H9 (cell line): ENCODE results near the gene TMPRSS15. TPM values are rescaled to one million over a fixed set of nuclear protein-coding genes. Genes with fewer than 3 reads are reported as not detected.

Experiments used
- DNase-seq: peaks from one replicate; pipeline ENCODE4 v3.0.0-alpha.2; 2017
- H2AFZ ChIP-seq: one replicate; pipeline ENCODE4 v1.6.1; 2013; ENCODE audit warnings: mild to moderate bottlenecking, low read length, control low read depth, moderate library complexity
- H2AK5ac ChIP-seq: 2 replicates; pipeline ENCODE4 v1.6.1; 2013; ENCODE audit warnings: low read length, control low read depth, mixed read lengths; ENCODE audit not compliant: insufficient read length
- H2BK120ac ChIP-seq: one replicate; pipeline ENCODE4 v1.6.1; 2013; ENCODE audit warnings: low read depth, mild to moderate bottlenecking, low read length, control low read depth, inconsistent platforms; ENCODE audit not compliant: poor library complexity, severe bottlenecking
- H2BK12ac ChIP-seq: 2 replicates; pipeline ENCODE4 v1.6.1; 2013; ENCODE audit warnings: low read length, control low read depth, mixed read lengths, low read depth; ENCODE audit not compliant: insufficient read length
- H2BK15ac ChIP-seq: 2 replicates; pipeline ENCODE4 v1.6.1; 2013; ENCODE audit warnings: low read depth, low read length, control low read depth
- H2BK20ac ChIP-seq: one replicate; pipeline ENCODE4 v1.6.1; 2013; ENCODE audit warnings: low read depth, mild to moderate bottlenecking, low read length, control low read depth, inconsistent platforms; ENCODE audit not compliant: poor library complexity, severe bottlenecking
- H2BK5ac ChIP-seq: 2 replicates; pipeline ENCODE4 v1.6.1; 2013; ENCODE audit warnings: low read length, control low read depth, mixed read lengths; ENCODE audit not compliant: insufficient read length
- H3K14ac ChIP-seq: 2 replicates; pipeline ENCODE4 v1.6.1; 2013; ENCODE audit warnings: low read length, control low read depth; ENCODE audit not compliant: insufficient read depth
- H3K18ac ChIP-seq: 2 replicates; pipeline ENCODE4 v1.6.1; 2013; ENCODE audit warnings: low read depth, mild to moderate bottlenecking, mixed read lengths, low read length, control low read depth; ENCODE audit not compliant: insufficient read length
- H3K23ac ChIP-seq: 2 replicates; pipeline ENCODE4 v1.6.1; 2013; ENCODE audit warnings: low read length, control low read depth, mixed read lengths, low read depth; ENCODE audit not compliant: insufficient read length
- H3K23me2 ChIP-seq: 2 replicates; pipeline ENCODE4 v1.6.1; 2013; ENCODE audit warnings: low read depth, mild to moderate bottlenecking, mixed read lengths, low read length, control low read depth; ENCODE audit not compliant: insufficient read length, poor library complexity, severe bottlenecking
- H3K27ac ChIP-seq: 2 replicates; pipeline ENCODE4 v1.5.1; 2013; ENCODE audit warnings: low read length, control low read depth, mixed read lengths, low read depth; ENCODE audit not compliant: insufficient read length
- H3K27me3 ChIP-seq: 2 replicates; pipeline ENCODE4 v1.6.1; 2013; ENCODE audit warnings: low read length, control low read depth, inconsistent platforms; ENCODE audit not compliant: insufficient read depth
- H3K4ac ChIP-seq: 2 replicates; pipeline ENCODE4 v1.6.1; 2013; ENCODE audit warnings: low read depth, mild to moderate bottlenecking, control low read depth, inconsistent platforms, low read length, moderate library complexity
- H3K4me1 ChIP-seq: 2 replicates; pipeline ENCODE4 v1.6.1; 2013; ENCODE audit warnings: low read length, control low read depth, inconsistent platforms; ENCODE audit not compliant: insufficient read depth
- H3K4me2 ChIP-seq: 2 replicates; pipeline ENCODE4 v1.6.1; 2013; ENCODE audit warnings: low read length, control low read depth, mixed read lengths; ENCODE audit not compliant: insufficient read length, insufficient read depth
- H3K56ac ChIP-seq: 2 replicates; pipeline ENCODE4 v1.6.1; 2013; ENCODE audit warnings: low read depth, mild to moderate bottlenecking, mixed read lengths, low read length, control low read depth; ENCODE audit not compliant: insufficient read length
- H3K79me1 ChIP-seq: 2 replicates; pipeline ENCODE4 v1.6.1; 2013; ENCODE audit warnings: low read depth, mild to moderate bottlenecking, moderate library complexity, low read length, control low read depth, inconsistent platforms; ENCODE audit not compliant: insufficient read depth, poor library complexity, severe bottlenecking
- H3K79me2 ChIP-seq: 2 replicates; pipeline ENCODE4 v1.6.1; 2013; ENCODE audit warnings: low read length, control low read depth, inconsistent platforms; ENCODE audit not compliant: insufficient read depth
- H3K9ac ChIP-seq: 2 replicates; pipeline ENCODE4 v1.6.1; 2013; ENCODE audit warnings: low read length, control low read depth, mixed read lengths; ENCODE audit not compliant: insufficient read length; ENCODE audit errors: extremely low read depth
- H3K9me3 ChIP-seq: one replicate; pipeline ENCODE4 v1.6.1; 2013; ENCODE audit warnings: low read depth, low read length, inconsistent platforms; ENCODE audit not compliant: control insufficient read depth
- H3T11ph ChIP-seq: one replicate; pipeline ENCODE4 v1.6.1; 2013; ENCODE audit warnings: mild to moderate bottlenecking, low read length, control low read depth, inconsistent platforms
- H4K20me1 ChIP-seq: one replicate; pipeline ENCODE4 v1.6.1; 2013; ENCODE audit not compliant: control insufficient read depth, insufficient read length, insufficient read depth
- H4K5ac ChIP-seq: 2 replicates; pipeline ENCODE4 v1.6.1; 2013; ENCODE audit warnings: low read depth, mild to moderate bottlenecking, mixed read lengths, low read length, control low read depth; ENCODE audit not compliant: insufficient read length
- H4K8ac ChIP-seq: replicated peaks from 2 replicates; pipeline ENCODE4 v1.6.1; 2013; ENCODE audit warnings: low read length, control low read depth, mixed read lengths, low read depth; ENCODE audit not compliant: insufficient read length
- H4K91ac ChIP-seq: 2 replicates; pipeline ENCODE4 v1.6.1; 2013; ENCODE audit warnings: low read depth, mild to moderate bottlenecking, moderate library complexity, mixed read lengths, low read length, control low read depth; ENCODE audit not compliant: insufficient read length
- H3K27ac Mint-ChIP-seq, 3 experiments: 2 replicates in 2 of 3; 3 replicates in 1 of 3; pipeline ENCODE4 v1.8.0; 2020 to 2021; ENCODE audit warnings: mixed read lengths in 3 of 3, mild to moderate bottlenecking in 1 of 3, moderate library complexity in 1 of 3
- H3K27me3 Mint-ChIP-seq: 2 replicates; pipeline ENCODE4 v1.8.0; 2021; ENCODE audit warnings: low read depth, mild to moderate bottlenecking, moderate library complexity, mixed read lengths
- H3K36me3 Mint-ChIP-seq, 3 experiments: 2 replicates in 2 of 3; 3 replicates in 1 of 3; pipeline ENCODE4 v1.8.0; 2020 to 2021; ENCODE audit warnings: low read depth in 3 of 3, mixed read lengths in 3 of 3; ENCODE audit not compliant: insufficient read depth in 1 of 3
- H3K4me1 Mint-ChIP-seq, 2 experiments: 2 replicates each; pipeline ENCODE4 v1.8.0; 2020; ENCODE audit warnings: mixed read lengths in 2 of 2
- H3K4me3 Mint-ChIP-seq, 2 experiments: 2 replicates in 1 of 2; 3 replicates in 1 of 2; pipeline ENCODE4 v1.8.0; 2020 to 2021; ENCODE audit warnings: mild to moderate bottlenecking in 2 of 2, mixed read lengths in 2 of 2, moderate library complexity in 1 of 2
- H3K9me3 Mint-ChIP-seq, 2 experiments: 2 replicates in 1 of 2; 3 replicates in 1 of 2; pipeline ENCODE4 v1.8.0; 2020; ENCODE audit warnings: mild to moderate bottlenecking in 2 of 2, mixed read lengths in 2 of 2, moderate library complexity in 1 of 2
- CTCF ChIP-seq: fragments of 200-600 bp; sonication (generic); conservative IDR thresholded peaks from 3 replicates; pipeline ENCODE4 v1.8.0; 2021; ENCODE audit warnings: antibody characterized with exemption, mild to moderate bottlenecking
- WGBS: extraction: QIAGEN DNeasy Blood & Tissue Kit; methylation state at CpG from one replicate; pipeline ENCODE4 v1.1.7; 2013; ENCODE audit warnings: missing lambda C conversion rate, low lambda C conversion rate, mixed read lengths; ENCODE audit not compliant: insufficient read length; ENCODE audit errors: extremely low coverage; 5-methylcytosine and 5-hydroxymethylcytosine counted together
- total RNA-seq: library from RNA; stranded (reverse); gene quantifications from 2 replicates; pipeline ENCODE4 v1.2.1, GENCODE V29; 2021

Gene TMPRSS15
- total RNA-seq, 1 experiment from 2014 or later = not detected

DNA sequence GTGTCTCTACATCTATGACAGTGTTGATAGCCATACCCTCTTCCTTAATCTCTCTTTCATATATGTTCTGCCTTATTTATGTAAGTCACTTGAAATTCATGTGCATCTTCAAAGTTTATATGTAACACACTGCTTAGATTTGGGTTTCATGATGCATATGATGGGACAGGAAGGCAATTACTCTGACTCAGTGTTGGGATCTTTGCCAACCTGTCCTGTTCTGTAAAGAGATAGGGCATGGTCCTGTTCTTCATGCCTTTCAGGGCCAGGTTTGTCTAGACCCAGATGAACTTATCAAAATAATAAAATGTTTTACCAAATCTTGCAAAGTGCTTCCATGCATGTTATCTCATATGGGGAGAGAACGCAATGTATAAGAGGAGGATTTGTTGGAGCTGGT lies 69.5 kb downstream of the TMPRSS15 start:
- no peak for DNase-seq
- Mint-ChIP-seq H3K4me1 (no peaks in the 10 kb centered on the region), H3K9me3 (no peaks in the 10 kb centered on the region), H3K27ac (no peak overlapping the region), H3K4me3 (no peak overlapping the region), H3K36me3 (no peaks in the 10 kb centered on the region), H3K27me3 (no peaks in the 10 kb centered on the region)
- no peak overlapping the region for H3T11ph ChIP-seq
- H3K23me2 ChIP-seq = no peaks in the 10 kb centered on the region
- no peak for TF ChIP-seq CTCF
- no peaks in the 10 kb centered on the region for H3K79me1 ChIP-seq
- no peak overlapping the region for H3K27ac ChIP-seq
- H4K91ac ChIP-seq = no peak overlapping the region
- H3K18ac ChIP-seq = no peak overlapping the region
- H3K79me2 ChIP-seq = no peaks in the 10 kb centered on the region
- H2BK15ac ChIP-seq = no peak overlapping the region
- no peak overlapping the region for H3K4ac ChIP-seq
- no CpG with 5 or more reads among the region's 1 CpG for WGBS
- no peaks in the 10 kb centered on the region for H4K20me1 ChIP-seq
- no peak overlapping the region for H3K9ac ChIP-seq
- no peak overlapping the region for H2AK5ac ChIP-seq
- H2BK5ac ChIP-seq = no peak overlapping the region
- H3K4me1 ChIP-seq = no peaks in the 10 kb centered on the region
- no peak overlapping the region for H3K14ac ChIP-seq
- no peak overlapping the region for H3K56ac ChIP-seq
- H3K23ac ChIP-seq = no peak overlapping the region
- H4K8ac ChIP-seq = no peak overlapping the region
- H3K27me3 ChIP-seq = no peaks in the 10 kb centered on the region
- no peak overlapping the region for H3K4me2 ChIP-seq
- H2BK120ac ChIP-seq = no peak overlapping the region
- no peaks in the 10 kb centered on the region for H3K9me3 ChIP-seq
- no peak overlapping the region for H2BK20ac ChIP-seq
- H2AFZ ChIP-seq = no peak overlapping the region
- no peak overlapping the region for H4K5ac ChIP-seq
- no peak overlapping the region for H2BK12ac ChIP-seq
